K562 (cell line): Measurements from ENCODE around the gene ZG16B. TPM values are rescaled to one million over a fixed set of nuclear protein-coding genes. Genes with fewer than 3 reads are reported as not detected.

ENCODE experiments used
- ATAC-seq: fragments of 200-7000 bp; cut with Tn5 transposase; 3 replicates; pipeline ENCODE4 v1.9.1; 2020; ENCODE audit warnings: moderate library complexity
- BruUV-seq: library from RNA; stranded (reverse); fragments of 400-500 nt; replicated peaks from 2 replicates; lab custom pipeline; 2021; lab: Mats Ljungman, UMichigan
- CTCF ChIA-PET: fragments of 300-600 bp; formaldehyde crosslinking; extraction: SDS; loops from one replicate; lab custom pipeline; 2021; ENCODE audit warnings: low intra/inter-chr PET ratio; lab: Yijun Ruan, JAX
- POLR2A ChIA-PET: fragments of 300-600, 350-650 bp; sonication (Branson Sonifier 250); formaldehyde crosslinking; extraction: SDS; loops from one replicate; lab custom pipeline; 2021; ENCODE audit warnings: antibody characterized with exemption, inconsistent platforms; lab: Yijun Ruan, JAX
- DNase-seq, 4 experiments: peaks; one replicate each; pipeline versions ENCODE4 v3.0.0 to v3.0.0-alpha.2; 2011 to 2018; ENCODE audit warnings: low spot score in 3 of 4, mixed read lengths in 3 of 4; ENCODE audit errors: extremely low read depth in 1 of 4
- FAIRE-seq: peaks from 2 replicates; lab custom pipeline; 2011; peaks lifted over from hg19 to GRCh38; lab: Jason Lieb, UNC
- H2AFZ ChIP-seq: 2 replicates; pipeline ENCODE4 v1.6.0; 2011; ENCODE audit warnings: low read depth, low read length, control low read depth, inconsistent platforms
- H3K27ac ChIP-seq: fragments of 200-600 bp; 3 replicates; pipeline ENCODE4 v1.8.0; 2011; ENCODE audit warnings: low read depth, mild to moderate bottlenecking, control low read depth, inconsistent platforms, low read length, moderate library complexity, mixed read lengths; ENCODE audit errors: extremely low read depth
- H3K27me3 ChIP-seq, 2 experiments: fragments of 300-600 bp in 1 of 2; 2 replicates in 1 of 2; 3 replicates in 1 of 2; pipeline versions ENCODE4 v1.6.0 to v1.8.0; 2011; ENCODE audit warnings: inconsistent platforms in 2 of 2, low read length in 2 of 2, mild to moderate bottlenecking in 1 of 2, mixed read lengths in 1 of 2, moderate library complexity in 1 of 2; ENCODE audit not compliant: control insufficient read depth in 2 of 2, insufficient read depth in 2 of 2
- H3K36me3 ChIP-seq: fragments of 300-600 bp; 3 replicates; pipeline ENCODE4 v1.8.0; 2011; ENCODE audit warnings: mild to moderate bottlenecking, low read length, inconsistent platforms; ENCODE audit not compliant: control insufficient read depth, insufficient read depth
- H3K4me1 ChIP-seq, 2 experiments: fragments of 200-600 bp in 1 of 2; replicated peaks in 1 of 2; 2 replicates in 1 of 2; 3 replicates in 1 of 2; pipeline versions ENCODE4 v1.5.1 to v1.8.0; 2011; ENCODE audit warnings: inconsistent platforms in 2 of 2, low read length in 2 of 2, mild to moderate bottlenecking in 1 of 2, mixed read lengths in 1 of 2, moderate library complexity in 1 of 2; ENCODE audit not compliant: control insufficient read depth in 2 of 2, insufficient read depth in 2 of 2
- H3K4me2 ChIP-seq: 2 replicates; pipeline ENCODE4 v1.6.1; 2011; ENCODE audit warnings: low read length, control low read depth, inconsistent platforms, mixed read lengths; ENCODE audit not compliant: insufficient read depth
- H3K4me3 ChIP-seq: fragments of 200-600 bp; sonication (generic), shearing (Covaris generic); 2 replicates; pipeline ENCODE4 v1.5.1; 2016; ENCODE audit warnings: control low read depth, inconsistent platforms
- H3K79me2 ChIP-seq: fragments of 200-600 bp; 3 replicates; pipeline ENCODE4 v1.8.0; 2011; ENCODE audit warnings: low read length, inconsistent platforms; ENCODE audit not compliant: control insufficient read depth, insufficient read depth
- H3K9ac ChIP-seq, 2 experiments: 2 replicates each; pipeline versions ENCODE4 v1.6.0 to v1.6.1; 2011; ENCODE audit warnings: low read depth in 2 of 2, low read length in 2 of 2, control low read depth in 1 of 2, inconsistent platforms in 1 of 2, mild to moderate bottlenecking in 1 of 2, mixed read lengths in 1 of 2; ENCODE audit not compliant: insufficient read depth in 1 of 2
- H3K9me1 ChIP-seq: one replicate; pipeline ENCODE4 v1.6.0; 2011; ENCODE audit warnings: inconsistent platforms, mild to moderate bottlenecking, low read length, moderate library complexity; ENCODE audit not compliant: control insufficient read depth, insufficient read depth
- H3K9me3 ChIP-seq: replicated peaks from 2 replicates; pipeline ENCODE4 v1.5.1; 2011; ENCODE audit warnings: low read depth, low read length, inconsistent platforms; ENCODE audit not compliant: control insufficient read depth, insufficient read depth
- H4K20me1 ChIP-seq: replicated peaks from 2 replicates; pipeline ENCODE4 v1.6.1; 2011; ENCODE audit warnings: low read length, inconsistent platforms, mixed read lengths; ENCODE audit not compliant: control insufficient read depth, insufficient read depth
- BCOR ChIP-seq: fragments of 450-650 bp; IDR thresholded peaks from 2 replicates; pipeline ENCODE4 v1.6.1; 2016
- HEY1 ChIP-seq: fragments of 250-450 bp; sonication (Bioruptor Pico); IDR thresholded peaks from 2 replicates; pipeline ENCODE4 v1.5.0; 2020; ENCODE audit warnings: mild to moderate bottlenecking, moderate library complexity, borderline replicate concordance
- KDM1A ChIP-seq, 2 experiments: fragments of 450-650 bp; IDR thresholded peaks; 2 replicates each; pipeline ENCODE4 v1.6.1; 2016; ENCODE audit warnings: mild to moderate bottlenecking in 2 of 2
- RBM25 ChIP-seq: fragments of 200-400 bp; formaldehyde crosslinking; IDR thresholded peaks from 2 replicates; pipeline ENCODE4 v1.6.1; 2018; ENCODE audit warnings: low read length, low read depth, moderate library complexity; ENCODE audit not compliant: severe bottlenecking
- ZNF583 ChIP-seq: fragments of 250-450 bp; sonication (Bioruptor Pico); IDR thresholded peaks from 2 replicates; pipeline ENCODE4 v1.4.0; 2020
- WGBS: fragments of 100-300 bp; shearing (Covaris generic); methylation state at CpG from one replicate; pipeline ENCODE4 v1.1.6; 2016; ENCODE audit warnings: low coverage, mixed read lengths; ENCODE audit not compliant: insufficient coverage; ENCODE audit errors: missing lambda C conversion rate; 5-methylcytosine and 5-hydroxymethylcytosine counted together
- in situ Hi-C: fragments of 300-500 bp; cut with MboI; formaldehyde crosslinking; loops from 4 replicates; pipeline ENCODE4 v1.15.0; 2018; ENCODE audit warnings: inconsistent platforms, mixed read lengths
- intact Hi-C: fragments of 100-400 bp; cut with micrococcal nuclease; formaldehyde crosslinking; loops from 2 replicates; pipeline ENCODE4 v1.14.2; 2022
- polyA plus RNA-seq, 8 experiments: library from polyadenylated mRNA; depleted of rRNA in 4 of 8; stranded (reverse) in 5 of 8; unstranded in 3 of 8; fragments of >200 nt; fragmentation: Nextera tagmentation in 2 of 8; fragmentation: Illumina TruSeq in 1 of 8; extraction: Ambion mirVana in 2 of 8; extraction: Trizol in 1 of 8; gene quantifications; 2 replicates each; pipeline versions ENCODE4 v1.2.1 to v1.2.3, GENCODE V29; 2011 to 2014; ENCODE audit warnings: inconsistent platforms in 1 of 8, missing spikeins in 1 of 8
- total RNA-seq, 7 experiments: library from RNA; depleted of rRNA in 6 of 7; stranded (reverse); fragments of >200 nt in 6 of 7; fragmentation: Illumina TruSeq in 2 of 7; extraction: Trizol in 2 of 7; gene quantifications; 2 replicates each; pipeline versions ENCODE4 v1.2.1 to v1.2.3, GENCODE V29; 2011 to 2021; ENCODE audit warnings: low replicate concordance in 1 of 7
- TF ChIP-seq, protein P1 (sequence below), 2 experiments: IDR thresholded peaks; 2 replicates each; pipeline ENCODE4 v1.6.1; 2012; ENCODE audit warnings: improper control_type of control experiment in 2 of 2, low read depth in 2 of 2, low read length in 2 of 2, borderline replicate concordance in 1 of 2

Gene ZG16B
- total and polyA plus RNA-seq, 9 of the 15 experiments (the other 6 are each of a cell fraction or from before 2014, with no cell fraction given): 0.25 to 0.43 (median 0.34) TPM; not detected in 5

DNA sequence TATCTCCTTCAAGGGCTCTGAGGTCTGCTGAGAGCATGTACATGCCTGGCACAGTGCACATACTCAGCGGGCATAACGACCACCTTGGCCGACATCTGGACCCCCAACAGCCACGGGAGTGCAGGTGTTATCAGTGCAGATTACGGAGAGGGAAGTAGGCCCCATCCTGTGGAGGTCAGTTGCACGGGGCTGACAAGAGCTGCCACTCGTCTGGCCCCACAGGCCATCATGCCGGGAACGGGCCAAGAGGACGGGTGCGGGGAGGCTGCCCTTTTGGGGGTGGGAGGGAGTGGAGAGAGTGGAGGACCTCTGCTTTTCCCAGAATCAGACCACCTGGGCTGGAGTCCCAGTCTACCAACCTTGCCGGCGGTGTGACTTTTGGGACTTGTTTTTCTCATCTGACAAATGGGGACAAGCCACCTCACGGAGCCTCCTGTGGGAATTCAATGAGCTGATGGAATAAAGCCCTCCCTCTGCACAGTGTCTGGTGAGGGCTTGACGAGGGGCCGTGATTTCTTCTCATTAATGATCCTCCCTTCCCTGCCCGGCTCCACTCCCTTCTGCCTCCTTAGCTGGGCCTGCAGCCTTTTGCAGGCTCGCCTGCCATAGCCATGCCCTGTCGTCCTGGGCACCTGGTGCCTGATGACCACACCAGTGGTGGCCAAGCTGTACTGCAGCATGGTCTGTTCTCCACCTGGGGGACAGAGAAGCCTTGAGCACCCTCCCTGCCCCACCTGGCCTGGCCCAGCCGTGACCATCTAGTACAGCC lies 47.3 kb upstream of the ZG16B start:
- no peak for DNase-seq
- 0 out of 4 replicates have a peak, but pooled peaks of 1 of the 2 experiments have one; percentile 14 for TF ChIP-seq KDM1A (IDR thresholded peaks at IDR 0.05)
- TF ChIP-seq, protein P1, sequence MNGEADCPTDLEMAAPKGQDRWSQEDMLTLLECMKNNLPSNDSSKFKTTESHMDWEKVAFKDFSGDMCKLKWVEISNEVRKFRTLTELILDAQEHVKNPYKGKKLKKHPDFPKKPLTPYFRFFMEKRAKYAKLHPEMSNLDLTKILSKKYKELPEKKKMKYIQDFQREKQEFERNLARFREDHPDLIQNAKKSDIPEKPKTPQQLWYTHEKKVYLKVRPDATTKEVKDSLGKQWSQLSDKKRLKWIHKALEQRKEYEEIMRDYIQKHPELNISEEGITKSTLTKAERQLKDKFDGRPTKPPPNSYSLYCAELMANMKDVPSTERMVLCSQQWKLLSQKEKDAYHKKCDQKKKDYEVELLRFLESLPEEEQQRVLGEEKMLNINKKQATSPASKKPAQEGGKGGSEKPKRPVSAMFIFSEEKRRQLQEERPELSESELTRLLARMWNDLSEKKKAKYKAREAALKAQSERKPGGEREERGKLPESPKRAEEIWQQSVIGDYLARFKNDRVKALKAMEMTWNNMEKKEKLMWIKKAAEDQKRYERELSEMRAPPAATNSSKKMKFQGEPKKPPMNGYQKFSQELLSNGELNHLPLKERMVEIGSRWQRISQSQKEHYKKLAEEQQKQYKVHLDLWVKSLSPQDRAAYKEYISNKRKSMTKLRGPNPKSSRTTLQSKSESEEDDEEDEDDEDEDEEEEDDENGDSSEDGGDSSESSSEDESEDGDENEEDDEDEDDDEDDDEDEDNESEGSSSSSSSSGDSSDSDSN (IDR thresholded peaks at IDR 0.05; ENCODE audit: borderline replicate concordance in 1 of 2, low read depth in 2 of 2, low read length in 2 of 2): no peak
- TF ChIP-seq ZNF583 (CRISPR knock-in tag): no peak
- peak; percentile 51 for TF ChIP-seq RBM25
- TF ChIP-seq HEY1 (CRISPR knock-in tag): no peak
- TF ChIP-seq BCOR: peak; percentile 30; the same call in 1 of the 2 replicates
- TF ChIP-seq, all 486 proteins: peak for 3
- intact Hi-C loops (no loop called here), in situ Hi-C loops (no loop called here)
- Histone ChIP-seq H2AFZ (no peak overlapping the region), H3K27me3 (peaks cover 0 to 3% of the 10 kb centered on the region in 2 experiments; a peak in 2 of 5 replicates), H3K4me3 (no peak overlapping the region), H3K4me2 (no peak overlapping the region), H3K4me1 (peaks cover 4 to 47% of the 10 kb centered on the region in 2 experiments; a peak in 4 of 5 replicates), H3K9me1 (no peaks in the 10 kb centered on the region), H3K79me2 (peaks cover 9% of the 10 kb centered on the region), H3K9ac (peak overlapping the region in 1 of 2 experiments; percentile 43; a peak in 2 of 4 replicates), H4K20me1 (no peaks in the 10 kb centered on the region), H3K9me3 (no peaks in the 10 kb centered on the region), H3K36me3 (peaks cover under 1% of the 10 kb centered on the region; the same call in 1 of the 3 replicates), H3K27ac (no peak overlapping the region)
- FAIRE-seq (no peak), ATAC-seq (no peak)
- WGBS: 66% methylated on average over 17 of the region's 20 CpGs
- BruUV-seq: no TSS peak
- ChIA-PET CTCF (no interaction called here), POLR2A (interaction anchor here (0.6 to 2.4 kb wide), 3 partner anchors 8 to 29 kb away, joined by 3 to 10 read pairs (median 8); no protein-coding TSS in a partner anchor)
